Measurements from ENCODE around the gene SLC6A12.
A peak's percentile ranks its signal among the peaks of the same experiment; 100 is the strongest.

- TF ChIP-seq CTCF (IDR thresholded peaks at IDR 0.05) (peak; percentile 74), GABPA (IDR thresholded peaks at IDR 0.05; ENCODE audit: low read depth) (no peak), RAD21 (IDR thresholded peaks at IDR 0.05; ENCODE audit: low read length) (peak; percentile 60), TEAD4 (IDR thresholded peaks at IDR 0.05; ENCODE audit: borderline replicate concordance, insufficient read depth) (no peak), EZH2phosphoT487 (IDR thresholded peaks at IDR 0.05; ENCODE audit: borderline replicate concordance, low read depth) (no peak), EP300 (IDR thresholded peaks at IDR 0.05; ENCODE audit: borderline replicate concordance in 1 of 2, low read depth in 1 of 2, low read length in 1 of 2) (no peak), IRF3 (IDR thresholded peaks at IDR 0.05; ENCODE audit: low read depth, low read length) (no peak)
- TF ChIP-seq, protein P1, sequence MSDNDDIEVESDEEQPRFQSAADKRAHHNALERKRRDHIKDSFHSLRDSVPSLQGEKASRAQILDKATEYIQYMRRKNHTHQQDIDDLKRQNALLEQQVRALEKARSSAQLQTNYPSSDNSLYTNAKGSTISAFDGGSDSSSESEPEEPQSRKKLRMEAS (IDR thresholded peaks at IDR 0.05; ENCODE audit: low read depth), result no peak
These were observed 24.9 kb downstream of the SLC6A12 start for GRCh38 chr12:188910-189621.
